PC-3 (cell line): ENCODE results near the gene SNTB2. TPM values are rescaled to one million over a fixed set of nuclear protein-coding genes. Genes with fewer than 3 reads are reported as not detected.

Source experiments
- ATAC-seq: fragments of 200-7000 bp; cut with Tn5 transposase; 2 replicates; pipeline ENCODE4 v1.9.1; 2020; ENCODE audit warnings: mild to moderate bottlenecking, moderate library complexity
- BruUV-seq: library from RNA; stranded (reverse); fragments of 400-500 nt; replicated peaks from 2 replicates; lab custom pipeline; 2021; lab: Mats Ljungman, UMichigan
- CTCF ChIA-PET: fragments of 300-600 bp; sonication (Branson Sonifier 250); formaldehyde crosslinking; loops from one replicate; lab custom pipeline; 2022; ENCODE audit warnings: antibody characterized with exemption; lab: Charles Lee
- POLR2A ChIA-PET: fragments of 300-600 bp; sonication (Branson Sonifier 250); formaldehyde crosslinking; loops from one replicate; lab custom pipeline; 2022; ENCODE audit warnings: antibody characterized with exemption; ENCODE audit not compliant: unreplicated experiment; lab: Charles Lee
- DNase-seq: peaks from one replicate; pipeline ENCODE4 v3.0.0-alpha.2; 2015
- H2AFZ ChIP-seq: fragments of 300-600 bp; sonication (generic); 2 replicates; pipeline ENCODE4 v1.6.0; 2016; ENCODE audit warnings: antibody characterized with exemption, low read length
- H3F3A ChIP-seq: fragments of 300-600 bp; sonication (generic); one replicate; pipeline ENCODE4 v1.6.0; 2017; ENCODE audit warnings: antibody characterized with exemption, low read length, control low read depth, mild to moderate bottlenecking; ENCODE audit not compliant: unreplicated experiment
- H3K27ac ChIP-seq: fragments of 300-600 bp; sonication (generic); 2 replicates; pipeline ENCODE4 v1.5.1; 2016; ENCODE audit warnings: mild to moderate bottlenecking, low read length
- H3K27me3 ChIP-seq: fragments of 300-600 bp; sonication (generic); 2 replicates; pipeline ENCODE4 v1.6.1; 2016; ENCODE audit warnings: low read length, mixed read lengths
- H3K36me3 ChIP-seq: fragments of 300-600 bp; sonication (generic); 2 replicates; pipeline ENCODE4 v1.6.1; 2016; ENCODE audit warnings: low read depth, mixed run types, low read length, mixed read lengths
- H3K4me1 ChIP-seq: fragments of 300-600 bp; sonication (generic); 2 replicates; pipeline ENCODE4 v1.5.1; 2016; ENCODE audit warnings: low read length; ENCODE audit not compliant: insufficient read depth
- H3K4me2 ChIP-seq: fragments of 300-600 bp; sonication (generic); 2 replicates; pipeline ENCODE4 v1.6.0; 2016; ENCODE audit warnings: low read length
- H3K4me3 ChIP-seq: fragments of 300-600 bp; sonication (generic); 2 replicates; pipeline ENCODE4 v1.5.1; 2016; ENCODE audit warnings: mild to moderate bottlenecking, low read length, mixed read lengths
- H3K79me2 ChIP-seq: fragments of 300-600 bp; sonication (generic); 2 replicates; pipeline ENCODE4 v1.6.1; 2017; ENCODE audit warnings: low read length, mixed read lengths
- H3K9ac ChIP-seq: fragments of 300-600 bp; sonication (generic); 2 replicates; pipeline ENCODE4 v1.6.0; 2016; ENCODE audit warnings: mild to moderate bottlenecking, low read length
- H3K9me2 ChIP-seq: fragments of 300-600 bp; sonication (generic); replicated peaks from 2 replicates; pipeline ENCODE4 v1.6.1; 2016; ENCODE audit warnings: mixed run types, low read length, mixed read lengths
- H3K9me3 ChIP-seq: fragments of 300-600 bp; sonication (generic); 2 replicates; pipeline ENCODE4 v1.6.1; 2016; ENCODE audit warnings: low read length, mixed read lengths
- H4K20me1 ChIP-seq: fragments of 300-600 bp; sonication (generic); 2 replicates; pipeline ENCODE4 v1.6.1; 2016; ENCODE audit warnings: low read length, mixed read lengths
- EZH2 ChIP-seq: fragments of 300-600 bp; sonication (generic); IDR thresholded peaks from one replicate; pipeline ENCODE4 v1.6.1; 2017; ENCODE audit warnings: antibody characterized with exemption, mild to moderate bottlenecking, low read length; ENCODE audit not compliant: unreplicated experiment
- EZH2phosphoT487 ChIP-seq: fragments of 300-600 bp; sonication (generic); IDR thresholded peaks from 2 replicates; pipeline ENCODE4 v1.6.1; 2018; ENCODE audit warnings: mild to moderate bottlenecking, antibody characterized with exemption, low read length, borderline replicate concordance
- intact Hi-C: fragments of 100-400 bp; cut with micrococcal nuclease; formaldehyde crosslinking; loops from 2 replicates; pipeline ENCODE4 v1.9.0; 2023
- total RNA-seq: library from RNA; depleted of rRNA; stranded (reverse); fragments of >200 nt; gene quantifications from 2 replicates; pipeline ENCODE4 v1.2.3, GENCODE V29; 2014
- TF ChIP-seq, protein P1 (sequence below): fragments of 300-600 bp; sonication (generic); conservative IDR thresholded peaks from 2 replicates; pipeline ENCODE4 v1.5.1; 2017; ENCODE audit warnings: antibody characterized with exemption, low read depth, mild to moderate bottlenecking, low read length

Gene SNTB2
- total RNA-seq, 1 experiment from 2014 or later: 40.4 TPM

DNA sequence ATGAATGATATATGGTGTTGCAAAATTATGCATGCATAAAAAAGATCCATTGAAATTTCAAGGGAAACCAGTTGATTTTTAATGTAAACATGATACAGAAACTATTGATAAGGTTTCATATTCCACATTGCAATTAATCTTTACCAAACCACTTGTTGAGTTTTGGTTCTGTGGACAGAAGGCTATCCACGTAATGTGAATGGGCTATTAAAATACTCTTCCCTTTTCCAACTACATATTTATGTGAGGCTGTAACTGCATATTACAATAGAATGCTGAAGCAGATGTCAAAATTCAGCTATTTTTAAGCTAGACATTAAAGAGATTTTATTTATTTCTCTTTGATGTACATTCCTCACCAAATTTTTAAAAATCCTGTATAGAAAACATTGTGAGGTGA, 90.4 kb downstream of the SNTB2 start:
- Histone ChIP-seq H3K9me3 (no peaks in the 10 kb centered on the region), H3K4me2 (no peak overlapping the region), H3K27me3 (no peaks in the 10 kb centered on the region), H2AFZ (no peak overlapping the region), H3F3A (no peaks in the 10 kb centered on the region), H3K9me2 (no peaks in the 10 kb centered on the region), H3K36me3 (peaks cover 6% of the 10 kb centered on the region; the same call in 1 of the 2 replicates), H3K9ac (no peak overlapping the region), H3K27ac (no peak overlapping the region), H4K20me1 (no peaks in the 10 kb centered on the region), H3K4me3 (no peak overlapping the region), H3K4me1 (no peaks in the 10 kb centered on the region), H3K79me2 (no peaks in the 10 kb centered on the region)
- intact Hi-C loops: loop anchor here (10.0 kb wide), 1 partner anchor 53 kb away; no protein-coding TSS in a partner anchor
- POLR2A ChIA-PET: no interaction called here
- BruUV-seq: no TSS peak
- CTCF ChIA-PET: no interaction called here
- ATAC-seq (no peak), DNase-seq (no peak)
- TF ChIP-seq, protein P1, sequence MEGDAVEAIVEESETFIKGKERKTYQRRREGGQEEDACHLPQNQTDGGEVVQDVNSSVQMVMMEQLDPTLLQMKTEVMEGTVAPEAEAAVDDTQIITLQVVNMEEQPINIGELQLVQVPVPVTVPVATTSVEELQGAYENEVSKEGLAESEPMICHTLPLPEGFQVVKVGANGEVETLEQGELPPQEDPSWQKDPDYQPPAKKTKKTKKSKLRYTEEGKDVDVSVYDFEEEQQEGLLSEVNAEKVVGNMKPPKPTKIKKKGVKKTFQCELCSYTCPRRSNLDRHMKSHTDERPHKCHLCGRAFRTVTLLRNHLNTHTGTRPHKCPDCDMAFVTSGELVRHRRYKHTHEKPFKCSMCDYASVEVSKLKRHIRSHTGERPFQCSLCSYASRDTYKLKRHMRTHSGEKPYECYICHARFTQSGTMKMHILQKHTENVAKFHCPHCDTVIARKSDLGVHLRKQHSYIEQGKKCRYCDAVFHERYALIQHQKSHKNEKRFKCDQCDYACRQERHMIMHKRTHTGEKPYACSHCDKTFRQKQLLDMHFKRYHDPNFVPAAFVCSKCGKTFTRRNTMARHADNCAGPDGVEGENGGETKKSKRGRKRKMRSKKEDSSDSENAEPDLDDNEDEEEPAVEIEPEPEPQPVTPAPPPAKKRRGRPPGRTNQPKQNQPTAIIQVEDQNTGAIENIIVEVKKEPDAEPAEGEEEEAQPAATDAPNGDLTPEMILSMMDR: no peak
- TF ChIP-seq EZH2 (no peak), EZH2phosphoT487 (no peak)

DNA sequence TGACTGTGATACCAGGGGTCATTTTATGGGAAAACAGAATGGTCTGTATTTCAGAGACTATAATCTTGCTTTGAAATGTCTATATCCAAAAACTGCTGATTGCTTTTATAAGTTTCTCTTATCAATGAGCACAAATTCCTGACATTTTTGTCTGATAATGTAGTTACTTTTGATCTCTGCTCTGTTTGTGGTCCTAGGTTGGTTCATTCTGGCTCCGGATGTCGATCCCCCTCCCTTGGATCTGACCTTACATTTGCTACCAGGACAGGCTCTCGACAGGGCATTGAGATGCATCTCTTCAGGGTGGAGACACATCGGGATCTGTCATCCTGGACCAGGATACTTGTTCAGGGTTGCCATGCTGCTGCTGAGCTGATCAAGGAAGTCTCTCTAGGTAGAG, 96.9 kb downstream of the SNTB2 start:
- DNase-seq (no peak), ATAC-seq (no peak)
- Histone ChIP-seq H3K36me3 (peaks cover 7% of the 10 kb centered on the region; the same call in 1 of the 2 replicates), H3K79me2 (no peaks in the 10 kb centered on the region), H2AFZ (no peak overlapping the region), H3K9me2 (no peaks in the 10 kb centered on the region), H3K4me2 (no peak overlapping the region), H3K4me3 (no peak overlapping the region), H3K9me3 (no peaks in the 10 kb centered on the region), H3F3A (no peaks in the 10 kb centered on the region), H3K27ac (no peak overlapping the region), H3K27me3 (no peaks in the 10 kb centered on the region), H3K4me1 (no peaks in the 10 kb centered on the region), H3K9ac (no peak overlapping the region), H4K20me1 (no peaks in the 10 kb centered on the region)
- intact Hi-C loops: no loop called here
- ChIA-PET CTCF (no interaction called here), POLR2A (no interaction called here)
- TF ChIP-seq, protein P1: no peak
- TF ChIP-seq EZH2phosphoT487: no peak
- TF ChIP-seq EZH2: no peak
- BruUV-seq: no TSS peak

DNA sequence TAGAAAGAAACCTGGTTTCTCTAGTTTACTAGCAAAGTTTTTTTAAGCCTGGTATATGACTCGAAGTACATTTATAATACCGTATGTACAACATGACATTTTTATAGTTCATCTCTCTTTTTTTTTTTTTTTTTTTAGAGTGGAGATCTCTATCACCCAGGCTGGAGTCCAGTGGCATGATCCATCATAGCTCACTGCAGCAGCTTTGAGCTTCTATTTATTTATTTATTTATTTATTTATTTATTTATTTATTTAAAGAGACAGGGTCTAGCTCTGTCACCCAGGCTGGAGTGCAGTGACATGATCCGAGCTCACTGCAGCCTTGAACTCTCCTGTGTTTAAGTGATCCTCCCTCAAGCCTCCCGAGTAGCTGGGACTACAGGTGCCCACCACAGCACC, 98.3 kb downstream of the SNTB2 start:
- Histone ChIP-seq H4K20me1 (no peaks in the 10 kb centered on the region), H3K4me2 (no peak overlapping the region), H3K27me3 (no peaks in the 10 kb centered on the region), H3K27ac (no peak overlapping the region), H3K9ac (no peak overlapping the region), H3K9me3 (no peaks in the 10 kb centered on the region), H2AFZ (no peak overlapping the region), H3K79me2 (no peaks in the 10 kb centered on the region), H3F3A (no peaks in the 10 kb centered on the region), H3K36me3 (peaks cover 7% of the 10 kb centered on the region; the same call in 1 of the 2 replicates), H3K4me3 (no peak overlapping the region), H3K4me1 (no peaks in the 10 kb centered on the region), H3K9me2 (no peaks in the 10 kb centered on the region)
- TF ChIP-seq, protein P1: no peak
- no peak for TF ChIP-seq EZH2phosphoT487
- no peak for TF ChIP-seq EZH2
- intact Hi-C loops: no loop called here
- ATAC-seq (no peak), DNase-seq (no peak)
- ChIA-PET POLR2A (interaction anchor here (0.6 kb wide), 2 partner anchors 137 to 227 kb away, joined by 3 read pairs; no protein-coding TSS in a partner anchor), CTCF (no interaction called here)
- no TSS peak for BruUV-seq
